ENCODE results near the gene SASH1. TPM values are rescaled to one million over a fixed set of nuclear protein-coding genes. Genes with fewer than 3 reads are reported as not detected.

SASH1 gene
- total RNA-seq, 1 experiment from 2014 or later, result 27.4 TPM

GRCh38 chr6:148358196-148358785 lies 15.7 kb downstream of the SASH1 start:
- Mint-ChIP-seq H3K27me3 (ENCODE audit: low read depth) (no peaks in the 10 kb centered on the region), H3K27ac (peak overlapping the region; percentile 36), H3K4me3 (no peak overlapping the region), H3K4me1 (peaks cover 36% of the 10 kb centered on the region), H3K36me3 (peaks cover 2% of the 10 kb centered on the region; the same call in 1 of the 2 replicates), H3K9me3 (no peaks in the 10 kb centered on the region)
- DNase-seq (ENCODE audit: low spot score), result no peak
- ChIA-PET POLR2A (interaction anchor here (0.7 kb wide), 1 partner anchor 173 kb away, joined by 3 read pairs; no protein-coding TSS in a partner anchor), CTCF (no interaction called here)
- no peak for TF ChIP-seq TEAD4 (CRISPR knock-in tag; IDR thresholded peaks at IDR 0.05)
- no peak for TF ChIP-seq NR3C1 (CRISPR knock-in tag; conservative IDR thresholded peaks at IDR 0.05; ENCODE audit: low read depth)
- TF ChIP-seq E2F1 (CRISPR knock-in tag; IDR thresholded peaks at IDR 0.05), result no peak
- no peak for TF ChIP-seq RELA (CRISPR knock-in tag; IDR thresholded peaks at IDR 0.05; ENCODE audit: borderline replicate concordance)
- ATAC-seq, result no peak

GRCh38 chr6:148359228-148359627 lies 16.6 kb downstream of the SASH1 start:
- no peaks in the 10 kb centered on the region for H3K9me3 Mint-ChIP-seq
- no peak overlapping the region for H3K27ac Mint-ChIP-seq
- no peak overlapping the region for H3K4me3 Mint-ChIP-seq
- no peak for DNase-seq (ENCODE audit: low spot score)
- TF ChIP-seq TP53 (CRISPR knock-in tag; IDR thresholded peaks at IDR 0.05), result no peak
- TF ChIP-seq NR1H2 (CRISPR knock-in tag; IDR thresholded peaks at IDR 0.05), result no peak
- TF ChIP-seq CREB1 (CRISPR knock-in tag; IDR thresholded peaks at IDR 0.05), result no peak
- no peaks in the 10 kb centered on the region for H3K27me3 Mint-ChIP-seq (ENCODE audit: low read depth)
- ChIA-PET POLR2A (interaction anchor here (0.6 to 0.7 kb wide), 2 partner anchors 172 to 964 kb away, joined by 3 read pairs; no protein-coding TSS in a partner anchor), CTCF (no interaction called here)
- peaks cover 43% of the 10 kb centered on the region for H3K4me1 Mint-ChIP-seq
- H3K36me3 Mint-ChIP-seq, result peaks cover 9% of the 10 kb centered on the region; the same call in 1 of the 2 replicates
- ATAC-seq, result no peak

DNA sequence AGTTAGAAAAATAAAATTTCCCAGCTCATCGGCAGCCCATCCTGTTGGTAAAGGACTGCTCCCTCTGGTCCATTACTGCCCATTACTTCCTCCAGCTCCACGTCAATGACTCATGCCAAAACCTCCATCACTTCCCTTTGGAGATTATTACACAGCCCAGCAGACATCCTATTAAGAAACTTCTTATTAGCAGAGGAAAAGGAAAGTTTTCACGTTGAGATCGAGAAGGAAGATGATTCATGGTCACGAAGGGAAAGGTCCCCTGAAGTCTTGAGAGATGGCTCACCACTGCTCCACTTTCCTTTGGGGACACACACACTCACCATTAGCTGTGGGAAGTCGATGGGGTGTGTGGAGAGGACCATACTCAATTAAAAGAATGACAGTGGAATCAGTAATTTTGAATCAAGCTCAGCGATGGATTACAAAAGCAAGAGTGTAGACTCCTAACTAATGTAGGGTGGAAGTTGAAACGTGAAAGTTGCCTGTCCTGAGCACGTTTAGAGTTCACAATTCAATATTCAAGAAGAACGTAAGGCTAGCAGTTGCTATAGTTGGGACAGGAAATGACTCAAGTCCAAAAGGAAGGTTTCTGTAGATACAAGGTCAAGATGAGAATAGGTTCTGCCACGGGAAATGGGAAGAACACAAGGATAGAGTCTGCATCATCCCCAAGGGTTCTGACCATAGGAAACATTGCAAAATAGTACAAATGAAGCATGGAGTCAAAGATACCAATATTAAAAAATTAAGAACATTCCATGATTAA lies 21.6 kb downstream of the SASH1 start:
- Mint-ChIP-seq H3K27me3 (ENCODE audit: low read depth) (no peaks in the 10 kb centered on the region), H3K27ac (peak overlapping the region; percentile 73), H3K36me3 (peaks cover 11% of the 10 kb centered on the region; the same call in 1 of the 2 replicates), H3K9me3 (no peaks in the 10 kb centered on the region), H3K4me3 (no peak overlapping the region), H3K4me1 (peaks cover 61% of the 10 kb centered on the region)
- TF ChIP-seq, protein P1, sequence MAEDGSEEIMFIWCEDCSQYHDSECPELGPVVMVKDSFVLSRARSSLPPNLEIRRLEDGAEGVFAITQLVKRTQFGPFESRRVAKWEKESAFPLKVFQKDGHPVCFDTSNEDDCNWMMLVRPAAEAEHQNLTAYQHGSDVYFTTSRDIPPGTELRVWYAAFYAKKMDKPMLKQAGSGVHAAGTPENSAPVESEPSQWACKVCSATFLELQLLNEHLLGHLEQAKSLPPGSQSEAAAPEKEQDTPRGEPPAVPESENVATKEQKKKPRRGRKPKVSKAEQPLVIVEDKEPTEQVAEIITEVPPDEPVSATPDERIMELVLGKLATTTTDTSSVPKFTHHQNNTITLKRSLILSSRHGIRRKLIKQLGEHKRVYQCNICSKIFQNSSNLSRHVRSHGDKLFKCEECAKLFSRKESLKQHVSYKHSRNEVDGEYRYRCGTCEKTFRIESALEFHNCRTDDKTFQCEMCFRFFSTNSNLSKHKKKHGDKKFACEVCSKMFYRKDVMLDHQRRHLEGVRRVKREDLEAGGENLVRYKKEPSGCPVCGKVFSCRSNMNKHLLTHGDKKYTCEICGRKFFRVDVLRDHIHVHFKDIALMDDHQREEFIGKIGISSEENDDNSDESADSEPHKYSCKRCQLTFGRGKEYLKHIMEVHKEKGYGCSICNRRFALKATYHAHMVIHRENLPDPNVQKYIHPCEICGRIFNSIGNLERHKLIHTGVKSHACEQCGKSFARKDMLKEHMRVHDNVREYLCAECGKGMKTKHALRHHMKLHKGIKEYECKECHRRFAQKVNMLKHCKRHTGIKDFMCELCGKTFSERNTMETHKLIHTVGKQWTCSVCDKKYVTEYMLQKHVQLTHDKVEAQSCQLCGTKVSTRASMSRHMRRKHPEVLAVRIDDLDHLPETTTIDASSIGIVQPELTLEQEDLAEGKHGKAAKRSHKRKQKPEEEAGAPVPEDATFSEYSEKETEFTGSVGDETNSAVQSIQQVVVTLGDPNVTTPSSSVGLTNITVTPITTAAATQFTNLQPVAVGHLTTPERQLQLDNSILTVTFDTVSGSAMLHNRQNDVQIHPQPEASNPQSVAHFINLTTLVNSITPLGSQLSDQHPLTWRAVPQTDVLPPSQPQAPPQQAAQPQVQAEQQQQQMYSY (CRISPR knock-in tag; IDR thresholded peaks at IDR 0.05), result no peak
- TF ChIP-seq CDX4 (CRISPR knock-in tag; IDR thresholded peaks at IDR 0.05; ENCODE audit: borderline replicate concordance) (no peak), TP53 (CRISPR knock-in tag; IDR thresholded peaks at IDR 0.05) (no peak), USF1 (CRISPR knock-in tag; IDR thresholded peaks at IDR 0.05) (no peak), ZNF396 (CRISPR knock-in tag; IDR thresholded peaks at IDR 0.05; ENCODE audit: borderline replicate concordance) (no peak), CBFB (CRISPR knock-in tag; IDR thresholded peaks at IDR 0.05; ENCODE audit: low read depth) (no peak), SMAD3 (CRISPR knock-in tag; IDR thresholded peaks at IDR 0.05; ENCODE audit: borderline replicate concordance) (no peak), CREM (CRISPR knock-in tag; IDR thresholded peaks at IDR 0.05) (no peak), CREB1 (CRISPR knock-in tag; IDR thresholded peaks at IDR 0.05) (no peak), ZNF232 (CRISPR knock-in tag; IDR thresholded peaks at IDR 0.05) (no peak)
- TF ChIP-seq, protein P2, sequence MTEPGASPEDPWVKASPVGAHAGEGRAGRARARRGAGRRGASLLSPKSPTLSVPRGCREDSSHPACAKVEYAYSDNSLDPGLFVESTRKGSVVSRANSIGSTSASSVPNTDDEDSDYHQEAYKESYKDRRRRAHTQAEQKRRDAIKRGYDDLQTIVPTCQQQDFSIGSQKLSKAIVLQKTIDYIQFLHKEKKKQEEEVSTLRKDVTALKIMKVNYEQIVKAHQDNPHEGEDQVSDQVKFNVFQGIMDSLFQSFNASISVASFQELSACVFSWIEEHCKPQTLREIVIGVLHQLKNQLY (CRISPR knock-in tag; IDR thresholded peaks at IDR 0.05), result no peak
- TF ChIP-seq, protein P3, sequence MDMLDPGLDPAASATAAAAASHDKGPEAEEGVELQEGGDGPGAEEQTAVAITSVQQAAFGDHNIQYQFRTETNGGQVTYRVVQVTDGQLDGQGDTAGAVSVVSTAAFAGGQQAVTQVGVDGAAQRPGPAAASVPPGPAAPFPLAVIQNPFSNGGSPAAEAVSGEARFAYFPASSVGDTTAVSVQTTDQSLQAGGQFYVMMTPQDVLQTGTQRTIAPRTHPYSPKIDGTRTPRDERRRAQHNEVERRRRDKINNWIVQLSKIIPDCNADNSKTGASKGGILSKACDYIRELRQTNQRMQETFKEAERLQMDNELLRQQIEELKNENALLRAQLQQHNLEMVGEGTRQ (CRISPR knock-in tag; IDR thresholded peaks at IDR 0.05), result no peak
- ChIA-PET POLR2A (no interaction called here), CTCF (interaction anchor here (1.6 kb wide), 1 partner anchor 187 kb away, joined by 4 read pairs; no protein-coding TSS in a partner anchor)
- DNase-seq (ENCODE audit: low spot score) (no peak), ATAC-seq (no peak)

Measured in WTC11 (cell line).